ENCODE data around the gene C1D. TPM values are rescaled to one million over a fixed set of nuclear protein-coding genes. Genes with fewer than 3 reads are reported as not detected.

C1D gene
- total and polyA plus RNA-seq, 2 donors (not counting 3 experiments of a cell fraction or from before 2014, with no cell fraction given) = 11.4 to 14.0 TPM

DNA sequence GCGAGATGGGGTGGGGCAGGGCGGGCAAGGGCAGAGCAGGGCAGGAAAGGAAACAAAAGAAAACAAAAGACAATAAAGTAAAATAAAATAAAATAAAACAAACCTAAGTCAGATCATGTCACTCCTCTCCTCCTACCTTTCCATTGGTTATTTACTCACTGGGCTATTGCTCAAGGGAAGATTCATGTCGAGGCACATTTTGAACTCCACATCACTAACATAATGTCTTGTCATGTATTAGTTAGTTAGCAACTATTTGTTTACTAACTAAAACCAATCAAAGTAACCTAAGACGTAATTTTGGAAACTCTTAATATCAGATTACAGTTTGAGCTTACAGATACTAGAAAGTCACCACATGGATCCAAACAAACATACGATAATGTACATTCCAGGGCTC, 2.2 kb downstream of the C1D start:
- TF ChIP-seq GATA2 (IDR thresholded peaks at IDR 0.05; ENCODE audit: insufficient read depth, insufficient read length, low read depth, low read length) (no peak), POLR2A (IDR thresholded peaks at IDR 0.05; ENCODE audit: low read depth, low read length) (no peak), EZH2 (IDR thresholded peaks at IDR 0.05; ENCODE audit: borderline replicate concordance, low read depth, low read length, severe bottlenecking) (no peak), FOS (IDR thresholded peaks at IDR 0.05; ENCODE audit: borderline replicate concordance, insufficient read depth, low read length) (no peak), JUN (IDR thresholded peaks at IDR 0.05; ENCODE audit: borderline replicate concordance, insufficient read depth, insufficient read length, low read depth) (no peak), POLR2AphosphoS5 (IDR thresholded peaks at IDR 0.05; ENCODE audit: insufficient read depth, low read depth, low read length) (no peak), MYC (IDR thresholded peaks at IDR 0.05; ENCODE audit: low read depth, low read length) (no peak)
- TF ChIP-seq, protein P1, sequence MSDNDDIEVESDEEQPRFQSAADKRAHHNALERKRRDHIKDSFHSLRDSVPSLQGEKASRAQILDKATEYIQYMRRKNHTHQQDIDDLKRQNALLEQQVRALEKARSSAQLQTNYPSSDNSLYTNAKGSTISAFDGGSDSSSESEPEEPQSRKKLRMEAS (IDR thresholded peaks at IDR 0.05; ENCODE audit: insufficient read depth, insufficient read length) = no peak
- TF ChIP-seq, protein P2, sequence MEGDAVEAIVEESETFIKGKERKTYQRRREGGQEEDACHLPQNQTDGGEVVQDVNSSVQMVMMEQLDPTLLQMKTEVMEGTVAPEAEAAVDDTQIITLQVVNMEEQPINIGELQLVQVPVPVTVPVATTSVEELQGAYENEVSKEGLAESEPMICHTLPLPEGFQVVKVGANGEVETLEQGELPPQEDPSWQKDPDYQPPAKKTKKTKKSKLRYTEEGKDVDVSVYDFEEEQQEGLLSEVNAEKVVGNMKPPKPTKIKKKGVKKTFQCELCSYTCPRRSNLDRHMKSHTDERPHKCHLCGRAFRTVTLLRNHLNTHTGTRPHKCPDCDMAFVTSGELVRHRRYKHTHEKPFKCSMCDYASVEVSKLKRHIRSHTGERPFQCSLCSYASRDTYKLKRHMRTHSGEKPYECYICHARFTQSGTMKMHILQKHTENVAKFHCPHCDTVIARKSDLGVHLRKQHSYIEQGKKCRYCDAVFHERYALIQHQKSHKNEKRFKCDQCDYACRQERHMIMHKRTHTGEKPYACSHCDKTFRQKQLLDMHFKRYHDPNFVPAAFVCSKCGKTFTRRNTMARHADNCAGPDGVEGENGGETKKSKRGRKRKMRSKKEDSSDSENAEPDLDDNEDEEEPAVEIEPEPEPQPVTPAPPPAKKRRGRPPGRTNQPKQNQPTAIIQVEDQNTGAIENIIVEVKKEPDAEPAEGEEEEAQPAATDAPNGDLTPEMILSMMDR (IDR thresholded peaks at IDR 0.05; ENCODE audit: extremely low read depth in 1 of 2, insufficient read depth in 1 of 2, low read depth in 1 of 2, low read length in 2 of 2) = no peak
- Histone ChIP-seq H3K27ac (ENCODE audit: insufficient read depth, low read depth, low read length) (no peak overlapping the region), H3K79me2 (ENCODE audit: control insufficient read depth, insufficient read depth, low read length) (peaks cover 66% of the 10 kb centered on the region), H3K9me3 (replicated peaks; ENCODE audit: control insufficient read depth, insufficient read depth, low read length) (no peaks in the 10 kb centered on the region), H3K4me2 (ENCODE audit: insufficient read depth, low read length) (no peak overlapping the region), H4K20me1 (replicated peaks; ENCODE audit: control insufficient read depth, extremely low read depth, insufficient read depth, low read length) (peaks cover 8% of the 10 kb centered on the region), H2AFZ (ENCODE audit: low read depth, low read length) (no peak overlapping the region), H3K4me1 (ENCODE audit: control insufficient read depth, extremely low read depth, insufficient read depth, low read length) (peaks cover 14% of the 10 kb centered on the region), H3K4me3 (replicated peaks in 1 of 3; ENCODE audit: insufficient read depth in 1 of 3, low read depth in 1 of 3, low read length in 3 of 3) (no peak overlapping the region), H3K9ac (replicated peaks; ENCODE audit: extremely low read depth, insufficient read depth, low read length) (no peak overlapping the region), H3K27me3 (ENCODE audit: control insufficient read depth in 2 of 2, insufficient read depth in 2 of 2, low read length in 2 of 2) (no peaks in the 10 kb centered on the region), H3K9me1 (replicated peaks; ENCODE audit: control insufficient read depth, extremely low read depth, insufficient read depth, low read length) (no peaks in the 10 kb centered on the region), H3K36me3 (ENCODE audit: control insufficient read depth in 2 of 2, extremely low read depth in 1 of 2, insufficient read depth in 2 of 2, low read length in 2 of 2) (no peaks in the 10 kb centered on the region)
- intact Hi-C loops (cut with micrococcal nuclease) (no loop called here), dilution Hi-C loops (cut with MboI; ENCODE audit: extremely low pct_ligation_motif_present, low sequenced_read_pairs) (no loop called here)
- BruUV-seq (replicated peaks) = no TSS peak
- FAIRE-seq (no peak), DNase-seq (ENCODE audit: low read depth, low spot score) (no peak)
- POLR2A ChIA-PET = no interaction called here
- CTCF ChIA-PET = no interaction called here
